CD4-positive, alpha-beta memory T cell (primary cell): ENCODE results near the gene IP6K1. TPM values are rescaled to one million over a fixed set of nuclear protein-coding genes. Genes with fewer than 3 reads are reported as not detected.

Experiments
- CTCF ChIA-PET: fragments of 350-600 bp; sonication (Branson Sonifier 250); formaldehyde crosslinking; loops from one replicate; lab custom pipeline; 2021; ENCODE audit warnings: inconsistent platforms; ENCODE audit not compliant: partially characterized antibody; lab: Charles Lee
- POLR2A ChIA-PET: fragments of 350-600 bp; sonication (Branson Sonifier 250); formaldehyde crosslinking; loops from one replicate; lab custom pipeline; 2021; ENCODE audit not compliant: partially characterized antibody; lab: Charles Lee
- DNase-seq, 5 donors: peaks; one replicate each; pipeline versions ENCODE4 v3.0.0 to v3.0.0-alpha.2; 2020 to 2022; ENCODE audit warnings: mixed read lengths in 1 of 5
- H3K27ac ChIP-seq: one replicate; pipeline ENCODE4 v1.7.0; 2013; ENCODE audit warnings: low read depth, low read length
- H3K27me3 ChIP-seq: 2 replicates; pipeline ENCODE4 v1.7.0; 2013; ENCODE audit warnings: mild to moderate bottlenecking, low read length, moderate library complexity; ENCODE audit not compliant: insufficient read depth
- H3K36me3 ChIP-seq: 2 replicates; pipeline ENCODE4 v1.7.0; 2013; ENCODE audit warnings: mild to moderate bottlenecking, low read length, moderate library complexity; ENCODE audit not compliant: insufficient read depth
- H3K4me1 ChIP-seq: 2 replicates; pipeline ENCODE4 v1.7.0; 2013; ENCODE audit warnings: mild to moderate bottlenecking, low read length, moderate library complexity; ENCODE audit not compliant: insufficient read depth
- H3K4me3 ChIP-seq, 2 donors: one replicate each; pipeline ENCODE4 v1.7.0; 2013; ENCODE audit warnings: low read length in 2 of 2, mild to moderate bottlenecking in 1 of 2
- H3K9me3 ChIP-seq, 2 donors: one replicate each; pipeline ENCODE4 v1.7.0; 2013; ENCODE audit warnings: low read length in 2 of 2, control low read depth in 1 of 2; ENCODE audit not compliant: control insufficient read depth in 1 of 2
- H3K27ac Mint-ChIP-seq, 7 donors: one replicate each; pipeline ENCODE4 v1.8.0; 2020 to 2021; ENCODE audit warnings: mixed read lengths in 7 of 7, mild to moderate bottlenecking in 6 of 7, inconsistent platforms in 3 of 7, moderate library complexity in 3 of 7
- H3K27me3 Mint-ChIP-seq, 2 donors: one replicate each; pipeline ENCODE4 v1.8.0; 2020 to 2021; ENCODE audit warnings: mixed read lengths in 2 of 2
- H3K36me3 Mint-ChIP-seq, 2 donors: one replicate each; pipeline ENCODE4 v1.8.0; 2020 to 2021; ENCODE audit warnings: mixed read lengths in 2 of 2, inconsistent platforms in 1 of 2, mild to moderate bottlenecking in 1 of 2
- H3K4me1 Mint-ChIP-seq, 4 donors: one replicate each; pipeline ENCODE4 v1.8.0; 2020 to 2021; ENCODE audit warnings: mixed read lengths in 4 of 4, mild to moderate bottlenecking in 1 of 4
- H3K4me3 Mint-ChIP-seq, 8 donors: one replicate each; pipeline ENCODE4 v1.8.0; 2020 to 2021; ENCODE audit warnings: mixed read lengths in 8 of 8, mild to moderate bottlenecking in 7 of 8, moderate library complexity in 6 of 8, inconsistent platforms in 3 of 8
- H3K9me3 Mint-ChIP-seq, 8 donors: one replicate each; pipeline ENCODE4 v1.8.0; 2020 to 2021; ENCODE audit warnings: mixed read lengths in 8 of 8, mild to moderate bottlenecking in 5 of 8, inconsistent platforms in 3 of 8, moderate library complexity in 1 of 8
- intact Hi-C: fragments of 100-400 bp; cut with micrococcal nuclease; formaldehyde crosslinking; loops from one replicate; pipeline ENCODE4 v1.15.1; 2023
- polyA plus RNA-seq, 2 donors: library from polyadenylated mRNA; unstranded; fragments of 300-500 nt; fragmentation: Illumina TruSeq; gene quantifications; one replicate each; pipeline ENCODE4 v1.2.3, GENCODE V29; 2021
- total RNA-seq, 2 experiments: library from RNA; stranded (reverse); gene quantifications; one replicate each; pipeline ENCODE4 v1.2.3, GENCODE V29; 2021

The IP6K1 gene
- total and polyA plus RNA-seq, 4 experiments from 2014 or later = 19.4 to 60.0 (median 44.4) TPM

GRCh38 chr3:49727154-49727923 lies 59.0 kb downstream of the IP6K1 start:
- Histone ChIP-seq H3K27me3 (no peaks in the 10 kb centered on the region), H3K4me3 (no peak overlapping the region), H3K36me3 (peaks cover 18% of the 10 kb centered on the region), H3K9me3 (no peaks in the 10 kb centered on the region), H3K27ac (no peak overlapping the region), H3K4me1 (peaks cover 18% of the 10 kb centered on the region)
- intact Hi-C loops = no loop called here
- peak overlapping the region in 1 of 7 donors; percentile 25 for H3K27ac Mint-ChIP-seq
- H3K27me3 Mint-ChIP-seq = peaks cover 0 to 2% of the 10 kb centered on the region in 2 donors
- DNase-seq = no peak
- H3K4me3 Mint-ChIP-seq = peak overlapping the region in 1 of 8 donors; percentile 52
- POLR2A ChIA-PET = no interaction called here
- peaks cover 6 to 45% of the 10 kb centered on the region in 2 donors for H3K36me3 Mint-ChIP-seq
- peaks cover 0 to 2% (median 0%) of the 10 kb centered on the region in 8 donors for H3K9me3 Mint-ChIP-seq
- CTCF ChIA-PET = interaction anchor here (1.3 kb wide), 1 partner anchor 112 kb away, joined by 3 read pairs; no protein-coding TSS in a partner anchor
- peaks cover 7 to 26% (median 14%) of the 10 kb centered on the region in 4 donors for H3K4me1 Mint-ChIP-seq

GRCh38 chr3:49725906-49726681 lies 60.2 kb downstream of the IP6K1 start:
- H3K27me3 Mint-ChIP-seq = peaks cover 0 to 2% of the 10 kb centered on the region in 2 donors
- no peak for DNase-seq
- peaks cover 1 to 45% of the 10 kb centered on the region in 2 donors for H3K36me3 Mint-ChIP-seq
- H3K27ac Mint-ChIP-seq = peak overlapping the region in 6 of 7 donors; percentile 25 to 99 (median 68)
- Histone ChIP-seq H3K4me3 (no peak overlapping the region), H3K27ac (peak overlapping the region; percentile 99), H3K27me3 (no peaks in the 10 kb centered on the region), H3K9me3 (no peaks in the 10 kb centered on the region), H3K4me1 (peaks cover 19% of the 10 kb centered on the region), H3K36me3 (peaks cover 23% of the 10 kb centered on the region)
- H3K4me1 Mint-ChIP-seq = peaks cover 8 to 29% (median 16%) of the 10 kb centered on the region in 4 donors
- ChIA-PET POLR2A (interaction anchor here (0.9 kb wide), 1 partner anchor 77 kb away, joined by 3 read pairs; the partner anchor contains the start of gene INKA1), CTCF (interaction anchor here (1.3 kb wide), 1 partner anchor 113 kb away, joined by 3 read pairs; no protein-coding TSS in a partner anchor)
- peaks cover 0 to 2% (median 0%) of the 10 kb centered on the region in 8 donors for H3K9me3 Mint-ChIP-seq
- intact Hi-C loops = no loop called here
- H3K4me3 Mint-ChIP-seq = peak overlapping the region in 3 of 8 donors; percentile 2 to 15 (median 2)

- CTCF ChIA-PET = interaction anchor here (3.1 kb wide), 1 partner anchor 184 kb away, joined by 12 read pairs; no protein-coding TSS in a partner anchor
- peaks cover 0 to 2% (median 0%) of the 10 kb centered on the region in 8 donors for H3K9me3 Mint-ChIP-seq
- Histone ChIP-seq H3K27me3 (no peaks in the 10 kb centered on the region), H3K4me1 (peaks cover 25% of the 10 kb centered on the region), H3K36me3 (peaks cover 23% of the 10 kb centered on the region), H3K4me3 (peak overlapping the region in 1 of 2 donors; percentile 89), H3K9me3 (no peaks in the 10 kb centered on the region), H3K27ac (peak overlapping the region; percentile 99)
- H3K27me3 Mint-ChIP-seq = peaks cover 0 to 2% of the 10 kb centered on the region in 2 donors
- DNase-seq = peak; percentile 30 to 84 (median 49)
- peak overlapping the region; percentile 93 to 98 (median 96) for H3K4me3 Mint-ChIP-seq
- peaks cover 10 to 41% (median 19%) of the 10 kb centered on the region in 4 donors for H3K4me1 Mint-ChIP-seq
- peak overlapping the region; percentile 98 to 99 (median 99) for H3K27ac Mint-ChIP-seq
- peaks cover 0 to 55% of the 10 kb centered on the region in 2 donors for H3K36me3 Mint-ChIP-seq
- POLR2A ChIA-PET = interaction anchor here (1.3 to 1.4 kb wide), 2 partner anchors 61 to 185 kb away, joined by 3 to 7 read pairs; partner anchors contain the start of gene IP6K1
- intact Hi-C loops = loop anchor here (1.0 kb wide), 1 partner anchor 62 kb away; the partner anchor contains the start of gene IP6K1
These were observed 61.8 kb downstream of the IP6K1 start for GRCh38 chr3:49724586-49724985.

- Mint-ChIP-seq H3K27ac (peak within 1 kb of the TSS; percentile 98 to 99 (median 99)), H3K9me3 (peaks cover 0 to 2% (median 0%) of the 10 kb centered on the region in 8 donors), H3K36me3 (peaks cover 0 to 59% of the 10 kb centered on the region in 2 donors), H3K4me1 (peaks cover 13 to 48% (median 24%) of the 10 kb centered on the region in 4 donors), H3K27me3 (peaks cover 0 to 2% of the 10 kb centered on the region in 2 donors), H3K4me3 (peak within 1 kb of the TSS; percentile 93 to 98 (median 96))
- POLR2A ChIA-PET = interaction anchor here (0.9 to 1.6 kb wide), 6 partner anchors 11 to 184 kb away, joined by 3 to 7 read pairs (median 4); partner anchors contain the start of genes INKA1 and IP6K1
- Histone ChIP-seq H3K9me3 (no peaks in the 10 kb centered on the region), H3K4me3 (peak within 1 kb of the TSS; percentile 85 to 89), H3K4me1 (peaks cover 26% of the 10 kb centered on the region), H3K27me3 (no peaks in the 10 kb centered on the region), H3K27ac (peak within 1 kb of the TSS; percentile 99), H3K36me3 (peaks cover 23% of the 10 kb centered on the region)
- CTCF ChIA-PET = interaction anchor here (3.1 kb wide), 1 partner anchor 184 kb away, joined by 12 read pairs; no protein-coding TSS in a partner anchor
- intact Hi-C loops = loop anchor here (1.0 kb wide), 2 partner anchors 50 to 62 kb away; partner anchors contain the start of genes APEH and IP6K1
- DNase-seq = peak; percentile 88 to 92 (median 92)
These were observed 62.5 kb downstream of the IP6K1 start, which contains the start of gene GMPPB for GRCh38 chr3:49723628-49724551. Gene GMPPB (minus strand): TSS chr3:49723951. CDS start chr3:49723726, 225 bp downstream.

GRCh38 chr3:49723296-49723627 lies 63.1 kb downstream of the IP6K1 start:
- Mint-ChIP-seq H3K4me1 (peaks cover 15 to 53% (median 29%) of the 10 kb centered on the region in 4 donors), H3K9me3 (peaks cover 0 to 2% (median 0%) of the 10 kb centered on the region in 8 donors), H3K27ac (peak overlapping the region; percentile 98 to 99 (median 99)), H3K27me3 (peaks cover 0 to 2% of the 10 kb centered on the region in 2 donors), H3K36me3 (peaks cover 0 to 55% of the 10 kb centered on the region in 2 donors), H3K4me3 (peak overlapping the region; percentile 93 to 98 (median 96))
- Histone ChIP-seq H3K9me3 (no peaks in the 10 kb centered on the region), H3K36me3 (peaks cover 23% of the 10 kb centered on the region), H3K27ac (peak overlapping the region; percentile 99), H3K27me3 (no peaks in the 10 kb centered on the region), H3K4me1 (peaks cover 32% of the 10 kb centered on the region), H3K4me3 (peak overlapping the region; percentile 85 to 89)
- POLR2A ChIA-PET = interaction anchor here (0.9 to 1.6 kb wide), 6 partner anchors 10 to 184 kb away, joined by 3 to 7 read pairs (median 4); partner anchors contain the start of genes INKA1 and IP6K1
- intact Hi-C loops = loop anchor here (1.0 kb wide), 1 partner anchor 49 kb away; the partner anchor contains the start of gene APEH
- CTCF ChIA-PET = interaction anchor here (3.1 kb wide), 1 partner anchor 183 kb away, joined by 12 read pairs; no protein-coding TSS in a partner anchor
- DNase-seq = peak; percentile 58 to 77 (median 64)
